IMR-90 (cell line): ENCODE data around the gene FBXL13. TPM values are rescaled to one million over a fixed set of nuclear protein-coding genes. Genes with fewer than 3 reads are reported as not detected.

ENCODE experiments used
- ATAC-seq: fragments of 200-7000 bp; cut with Tn5 transposase; 2 replicates; pipeline ENCODE4 v1.9.1; 2020; ENCODE audit warnings: low read depth, mild to moderate bottlenecking, moderate library complexity
- BruUV-seq: library from RNA; stranded (reverse); fragments of 400-500 nt; replicated peaks from 2 replicates; lab custom pipeline; 2021; lab: Mats Ljungman, UMichigan
- CTCF ChIA-PET: fragments of 300-600 bp; formaldehyde crosslinking; extraction: SDS; loops from one replicate; lab custom pipeline; 2021; ENCODE audit warnings: antibody characterized with exemption; lab: Yijun Ruan, JAX
- POLR2A ChIA-PET: fragments of 300-600 bp; sonication (Branson Sonifier 250); formaldehyde crosslinking; loops from one replicate; lab custom pipeline; 2022; ENCODE audit warnings: antibody characterized with exemption; ENCODE audit not compliant: unreplicated experiment; lab: Charles Lee
- DNase-seq: peaks from one replicate; pipeline ENCODE4 v3.0.0; 2013
- H2AFZ ChIP-seq: replicated peaks from 2 replicates; pipeline ENCODE3; 2013; ENCODE audit warnings: low read length, mild to moderate bottlenecking; ENCODE audit not compliant: poor library complexity
- H2AK5ac ChIP-seq: 2 replicates; pipeline ENCODE4 v1.6.1; 2013; ENCODE audit warnings: low read depth, low read length, inconsistent platforms
- H2AK9ac ChIP-seq: replicated peaks from 2 replicates; pipeline ENCODE3; 2013; ENCODE audit warnings: mild to moderate bottlenecking, low read depth, low read length, moderate library complexity; ENCODE audit not compliant: poor library complexity
- H2BK120ac ChIP-seq: 2 replicates; pipeline ENCODE4 v1.6.1; 2013; ENCODE audit warnings: low read depth, low read length, inconsistent platforms
- H2BK15ac ChIP-seq: 3 replicates; pipeline ENCODE4 v1.6.1; 2013; ENCODE audit warnings: low read depth, low read length, inconsistent platforms
- H2BK20ac ChIP-seq: 2 replicates; pipeline ENCODE4 v1.6.1; 2013; ENCODE audit warnings: low read depth, mild to moderate bottlenecking, inconsistent platforms, low read length, moderate library complexity
- H2BK5ac ChIP-seq: 2 replicates; pipeline ENCODE4 v1.6.1; 2013; ENCODE audit warnings: mild to moderate bottlenecking, low read depth, low read length, inconsistent platforms; ENCODE audit not compliant: poor library complexity, severe bottlenecking
- H3K14ac ChIP-seq: replicated peaks from 2 replicates; pipeline ENCODE4 v1.6.1; 2013; ENCODE audit warnings: low read depth, low read length, inconsistent platforms
- H3K18ac ChIP-seq: 2 replicates; pipeline ENCODE4 v1.6.1; 2013; ENCODE audit warnings: low read depth, low read length, control low read depth
- H3K23ac ChIP-seq: 2 replicates; pipeline ENCODE4 v1.6.1; 2013; ENCODE audit warnings: low read depth, low read length, inconsistent platforms
- H3K27ac ChIP-seq: 2 replicates; pipeline ENCODE4 v1.5.1; 2013; ENCODE audit warnings: mild to moderate bottlenecking, control low read depth, low read length; ENCODE audit not compliant: insufficient read depth
- H3K27me3 ChIP-seq: 2 replicates; pipeline ENCODE4 v1.6.1; 2013; ENCODE audit warnings: low read length; ENCODE audit not compliant: control insufficient read depth, insufficient read depth
- H3K36me3 ChIP-seq: 2 replicates; pipeline ENCODE4 v1.6.1; 2013; ENCODE audit warnings: low read length, mixed read lengths; ENCODE audit not compliant: control insufficient read depth, insufficient read depth
- H3K4ac ChIP-seq: 2 replicates; pipeline ENCODE4 v1.6.1; 2013; ENCODE audit warnings: low read depth, low read length, inconsistent platforms
- H3K4me1 ChIP-seq: 2 replicates; pipeline ENCODE4 v1.6.1; 2013; ENCODE audit warnings: low read length, mixed read lengths; ENCODE audit not compliant: control insufficient read depth, insufficient read depth
- H3K4me2 ChIP-seq: 2 replicates; pipeline ENCODE4 v1.6.1; 2013; ENCODE audit warnings: low read depth, mild to moderate bottlenecking, control low read depth, low read length, moderate library complexity
- H3K4me3 ChIP-seq: 2 replicates; pipeline ENCODE4 v1.5.1; 2013; ENCODE audit warnings: low read depth, mild to moderate bottlenecking, control low read depth, low read length, moderate library complexity; ENCODE audit not compliant: insufficient read depth
- H3K56ac ChIP-seq: 2 replicates; pipeline ENCODE4 v1.6.1; 2013; ENCODE audit warnings: low read length, inconsistent platforms; ENCODE audit not compliant: insufficient read depth; ENCODE audit errors: extremely low read depth
- H3K79me1 ChIP-seq, 2 experiments: 2 replicates each; pipeline ENCODE4 v1.6.1; 2013; ENCODE audit warnings: low read length in 2 of 2, inconsistent platforms in 1 of 2, low read depth in 1 of 2
- H3K9ac ChIP-seq: 2 replicates; pipeline ENCODE4 v1.6.1; 2013; ENCODE audit warnings: low read depth, low read length, control low read depth
- H3K9me1 ChIP-seq: 2 replicates; pipeline ENCODE4 v1.6.1; 2013; ENCODE audit warnings: low read length, inconsistent platforms; ENCODE audit not compliant: insufficient read depth
- H3K9me3 ChIP-seq: 2 replicates; pipeline ENCODE4 v1.6.1; 2013; ENCODE audit warnings: low read length; ENCODE audit not compliant: control insufficient read depth, insufficient read depth
- H4K20me1 ChIP-seq: 2 replicates; pipeline ENCODE4 v1.6.1; 2013; ENCODE audit warnings: low read length, inconsistent platforms; ENCODE audit not compliant: insufficient read depth
- H4K5ac ChIP-seq: 2 replicates; pipeline ENCODE4 v1.6.1; 2013; ENCODE audit warnings: mild to moderate bottlenecking, low read depth, low read length, control low read depth
- H4K8ac ChIP-seq, 2 experiments: 2 replicates each; pipeline ENCODE4 v1.6.1; 2013; ENCODE audit warnings: low read depth in 2 of 2, low read length in 2 of 2, control low read depth in 1 of 2, inconsistent platforms in 1 of 2
- H4K91ac ChIP-seq: 2 replicates; pipeline ENCODE4 v1.6.1; 2013; ENCODE audit warnings: low read depth, low read length, inconsistent platforms; ENCODE audit not compliant: insufficient read depth
- BHLHE40 ChIP-seq: fragments of 150-350 bp; IDR thresholded peaks from 2 replicates; pipeline ENCODE4 v1.6.1; 2016; ENCODE audit warnings: mild to moderate bottlenecking, low read depth, low read length
- FOS ChIP-seq: fragments of 150-350 bp; IDR thresholded peaks from 2 replicates; pipeline ENCODE4 v1.6.1; 2016; ENCODE audit warnings: low read depth, low read length
- POLR2A ChIP-seq: IDR thresholded peaks from 2 replicates; pipeline ENCODE4 v1.6.1; 2012; ENCODE audit warnings: mild to moderate bottlenecking, low read depth, low read length
- WGBS, 2 experiments: methylation state at CpG; one replicate each; pipeline versions ENCODE4 v1.1.5 to v1.1.7; 2013; ENCODE audit warnings: missing lambda C conversion rate in 2 of 2; ENCODE audit not compliant: insufficient read length in 1 of 2; ENCODE audit errors: extremely low coverage in 2 of 2; 5-methylcytosine and 5-hydroxymethylcytosine counted together
- dilution Hi-C: fragments of 300-500 bp; cut with HindIII; formaldehyde crosslinking; loops from one replicate; pipeline ENCODE4 v1.14.3; 2018; ENCODE audit warnings: low sequenced_read_pairs; ENCODE audit not compliant: unreplicated experiment
- in situ Hi-C: fragments of 300-500 bp; cut with MboI; formaldehyde crosslinking; loops from 3 replicates; pipeline ENCODE4 v1.14.3; 2019; ENCODE audit warnings: low sequenced_read_pairs, inconsistent platforms, mixed read lengths
- intact Hi-C: fragments of 100-400 bp; cut with micrococcal nuclease; formaldehyde crosslinking; loops from 2 replicates; pipeline ENCODE4 v1.10.0; 2022
- polyA plus RNA-seq, 3 experiments: library from polyadenylated mRNA; depleted of rRNA; stranded (reverse); fragments of >200 nt; gene quantifications; 2 replicates each; pipeline ENCODE4 v1.2.3, GENCODE V29; 2012; ENCODE audit warnings: low replicate concordance in 1 of 3
- total RNA-seq: library from RNA; depleted of rRNA; stranded (reverse); fragments of >200 nt; gene quantifications from 2 replicates; pipeline ENCODE4 v1.2.3, GENCODE V29; 2012
- TF ChIP-seq, protein P1 (sequence below): fragments of 150-350 bp; IDR thresholded peaks from 2 replicates; pipeline ENCODE4 v1.6.1; 2017; ENCODE audit warnings: mild to moderate bottlenecking, antibody characterized with exemption, low read length, low read depth

FBXL13 gene
- total and polyA plus RNA-seq, 2 of the 4 experiments (the other 2 are of a cell fraction): 0.24 to 0.36 TPM

DNA sequence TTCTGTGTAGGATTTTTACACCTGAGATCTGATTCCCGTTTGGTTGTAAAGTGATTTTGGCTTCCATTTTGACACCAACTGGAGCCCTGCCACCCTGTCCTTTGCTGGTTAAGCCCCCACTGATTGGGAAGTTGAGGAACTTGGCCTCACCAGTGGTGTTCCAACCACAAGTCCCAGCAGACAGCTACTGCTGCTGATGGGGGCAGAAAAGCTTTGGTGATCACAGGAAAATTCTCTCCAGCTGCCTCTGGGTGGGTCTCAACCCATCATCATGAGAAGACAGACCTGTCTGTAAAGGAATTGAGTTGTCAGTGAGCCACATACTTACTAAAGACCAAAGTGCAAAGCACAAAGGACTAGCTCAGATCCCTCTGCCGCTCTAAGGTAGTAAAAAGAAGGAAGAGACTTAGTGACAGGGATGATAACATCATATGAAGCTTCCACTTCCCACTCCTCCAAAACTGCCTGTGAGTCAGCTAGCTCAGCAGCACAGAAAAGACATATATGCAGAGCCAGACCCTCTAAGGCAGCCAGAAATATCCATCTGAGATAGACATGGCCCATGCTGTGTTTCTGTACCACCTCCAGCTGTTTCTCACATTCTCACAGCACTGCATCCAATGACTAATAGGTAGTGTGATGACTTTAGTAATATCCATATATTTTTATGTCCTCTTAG, 184.2 kb downstream of the FBXL13 start:
- peak overlapping the region; percentile 90 for H4K5ac ChIP-seq
- H3K4me1 ChIP-seq: peaks cover 12% of the 10 kb centered on the region
- peak overlapping the region; percentile 79 for H3K14ac ChIP-seq
- no peak overlapping the region for H3K9ac ChIP-seq
- H3K79me1 ChIP-seq: peaks cover 0 to 4% of the 10 kb centered on the region in 2 experiments; a peak in 2 of 4 replicates
- H3K27ac ChIP-seq: peak overlapping the region; percentile 85
- H3K36me3 ChIP-seq: no peaks in the 10 kb centered on the region
- peaks cover 11% of the 10 kb centered on the region for H3K9me1 ChIP-seq
- TF ChIP-seq BHLHE40 (no peak), FOS (0 out of 2 replicates have a peak, but pooled peaks have one; percentile 26), POLR2A (peak; percentile 33; the same call in 1 of the 2 replicates)
- TF ChIP-seq, protein P1, sequence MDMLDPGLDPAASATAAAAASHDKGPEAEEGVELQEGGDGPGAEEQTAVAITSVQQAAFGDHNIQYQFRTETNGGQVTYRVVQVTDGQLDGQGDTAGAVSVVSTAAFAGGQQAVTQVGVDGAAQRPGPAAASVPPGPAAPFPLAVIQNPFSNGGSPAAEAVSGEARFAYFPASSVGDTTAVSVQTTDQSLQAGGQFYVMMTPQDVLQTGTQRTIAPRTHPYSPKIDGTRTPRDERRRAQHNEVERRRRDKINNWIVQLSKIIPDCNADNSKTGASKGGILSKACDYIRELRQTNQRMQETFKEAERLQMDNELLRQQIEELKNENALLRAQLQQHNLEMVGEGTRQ: no peak
- dilution Hi-C loops: no loop called here
- peak overlapping the region; percentile 35 for H3K4me2 ChIP-seq
- peak overlapping the region; percentile 70 for H3K4ac ChIP-seq
- ATAC-seq (peak; percentile 60), DNase-seq (peak; percentile 91)
- H3K18ac ChIP-seq: peak overlapping the region; percentile 93
- no peaks in the 10 kb centered on the region for H3K27me3 ChIP-seq
- peak overlapping the region; percentile 93 for H4K91ac ChIP-seq
- peak overlapping the region; percentile 18 for H2AK9ac ChIP-seq
- H2AK5ac ChIP-seq: peak overlapping the region; percentile 83
- CTCF ChIA-PET: interaction anchor here (1.4 kb wide), 1 partner anchor 16 kb away, joined by 5 read pairs; no protein-coding TSS in a partner anchor
- H3K56ac ChIP-seq: peak overlapping the region; percentile 31; the same call in 1 of the 2 replicates
- peak overlapping the region; percentile 87 for H2BK120ac ChIP-seq
- intact Hi-C loops: no loop called here
- peak overlapping the region; percentile 47 for H3K23ac ChIP-seq
- no peak overlapping the region for H3K4me3 ChIP-seq
- POLR2A ChIA-PET: no interaction called here
- in situ Hi-C loops: no loop called here
- H3K9me3 ChIP-seq: no peaks in the 10 kb centered on the region
- peak overlapping the region; percentile 74 to 81 for H4K8ac ChIP-seq
- peak overlapping the region; percentile 87 for H2BK20ac ChIP-seq
- peak overlapping the region; percentile 73 for H2BK5ac ChIP-seq
- H2AFZ ChIP-seq: peak overlapping the region; percentile 75
- no TSS peak for BruUV-seq
- peak overlapping the region; percentile 85 for H2BK15ac ChIP-seq
- WGBS, 2 experiments: no CpG with 5 or more reads among the region's 2 CpGs
- no peaks in the 10 kb centered on the region for H4K20me1 ChIP-seq
